B cell (primary cell): ENCODE results near the gene ZFP1. TPM values are rescaled to one million over a fixed set of nuclear protein-coding genes. Genes with fewer than 3 reads are reported as not detected.

Experiments used
- ATAC-seq: fragments of 200-7000 bp; cut with Tn5 transposase; one replicate; pipeline ENCODE4 v1.10.0; 2021; ENCODE audit warnings: low read depth, mild to moderate bottlenecking, moderate number of reproducible peaks, moderate library complexity
- CTCF ChIA-PET: fragments of 350-600 bp; sonication (Branson Sonifier 250); formaldehyde crosslinking; loops from one replicate; lab custom pipeline; 2021; ENCODE audit warnings: antibody characterized with exemption, inconsistent platforms; lab: Charles Lee
- POLR2A ChIA-PET: fragments of 350-600 bp; sonication (Branson Sonifier 250); formaldehyde crosslinking; loops from one replicate; lab custom pipeline; 2021; ENCODE audit warnings: antibody characterized with exemption; lab: Charles Lee
- DNase-seq: peaks from one replicate; pipeline ENCODE4 v3.0.0; 2013
- H2AFZ ChIP-seq: 2 replicates; pipeline ENCODE4 v1.6.1; 2012; ENCODE audit warnings: mild to moderate bottlenecking, low read depth, low read length; ENCODE audit not compliant: insufficient read depth, poor library complexity, severe bottlenecking
- H3K27ac ChIP-seq, 2 donors: 1 replicate in 1 of 2; 2 replicates in 1 of 2; pipeline ENCODE4 v1.5.1; 2012 to 2013; ENCODE audit warnings: low read length in 2 of 2, mild to moderate bottlenecking in 2 of 2, moderate library complexity in 1 of 2
- H3K27me3 ChIP-seq, 4 experiments: fragments of 200-600 bp in 1 of 4; sonication (generic) in 1 of 4; replicated peaks in 1 of 4; 1 replicate in 2 of 4; 2 replicates in 2 of 4; pipeline versions ENCODE4 v1.6.1 to v1.7.0; 2013 to 2016; ENCODE audit warnings: low read length in 3 of 4, mild to moderate bottlenecking in 2 of 4, mixed read lengths in 1 of 4, moderate library complexity in 1 of 4; ENCODE audit not compliant: insufficient read depth in 4 of 4, control insufficient read depth in 3 of 4; ENCODE audit errors: control extremely low read depth in 1 of 4
- H3K36me3 ChIP-seq, 2 experiments: replicated peaks in 1 of 2; 1 replicate in 1 of 2; 2 replicates in 1 of 2; pipeline versions ENCODE4 v1.6.1 to v1.7.1; 2013; ENCODE audit warnings: low read length in 1 of 2; ENCODE audit not compliant: insufficient read depth in 2 of 2, control insufficient read depth in 1 of 2; ENCODE audit errors: control extremely low read depth in 1 of 2, extremely low read depth in 1 of 2
- H3K4me1 ChIP-seq, 2 donors: fragments of 200-600 bp in 1 of 2; sonication (generic) in 1 of 2; 1 replicate in 1 of 2; 2 replicates in 1 of 2; pipeline versions ENCODE4 v1.5.1 to v1.6.1; 2013 to 2017; ENCODE audit warnings: low read length in 2 of 2; ENCODE audit not compliant: control insufficient read depth in 2 of 2, insufficient read depth in 2 of 2
- H3K4me2 ChIP-seq: replicated peaks from 2 replicates; pipeline ENCODE3; 2012; ENCODE audit warnings: mild to moderate bottlenecking, low read depth, low read length; ENCODE audit not compliant: poor library complexity, severe bottlenecking
- H3K4me3 ChIP-seq, 5 experiments: fragments of 200-600 bp in 1 of 5; sonication (generic) in 1 of 5; 1 replicate in 3 of 5; 2 replicates in 2 of 5; pipeline versions ENCODE4 v1.5.1 to v1.7.0; 2011 to 2016; ENCODE audit warnings: low read length in 4 of 5, mild to moderate bottlenecking in 4 of 5, low read depth in 2 of 5, control low read depth in 1 of 5, moderate library complexity in 1 of 5; ENCODE audit not compliant: insufficient read depth in 1 of 5; ENCODE audit errors: control extremely low read depth in 1 of 5, extremely low read depth in 1 of 5
- H3K79me2 ChIP-seq: fragments of 200-600 bp; sonication (generic); one replicate; pipeline ENCODE4 v1.6.0; 2016; ENCODE audit warnings: low read length; ENCODE audit not compliant: control insufficient read depth, insufficient read depth
- H3K9ac ChIP-seq: fragments of 200-600 bp; sonication (generic); 2 replicates; pipeline ENCODE4 v1.6.1; 2017; ENCODE audit warnings: mild to moderate bottlenecking, low read length, moderate library complexity
- H3K9me3 ChIP-seq, 3 donors: one replicate each; pipeline versions ENCODE4 v1.6.1 to v1.7.1; 2013; ENCODE audit warnings: low read length in 2 of 3; ENCODE audit not compliant: control insufficient read depth in 2 of 3, insufficient read depth in 1 of 3; ENCODE audit errors: control extremely low read depth in 1 of 3
- H4K20me1 ChIP-seq: 2 replicates; pipeline ENCODE4 v1.6.0; 2012; ENCODE audit warnings: mild to moderate bottlenecking, low read length; ENCODE audit not compliant: insufficient read depth, control insufficient read depth, poor library complexity, severe bottlenecking
- H3K27ac Mint-ChIP-seq: one replicate; pipeline ENCODE4 v1.8.0; 2021; ENCODE audit warnings: mixed read lengths
- H3K27me3 Mint-ChIP-seq: one replicate; pipeline ENCODE4 v1.8.0; 2021; ENCODE audit warnings: mixed read lengths
- H3K4me1 Mint-ChIP-seq: one replicate; pipeline ENCODE4 v1.8.0; 2021; ENCODE audit warnings: mixed read lengths
- H3K4me3 Mint-ChIP-seq: one replicate; pipeline ENCODE4 v1.8.0; 2021; ENCODE audit warnings: mixed read lengths
- H3K9me3 Mint-ChIP-seq: one replicate; pipeline ENCODE4 v1.8.0; 2022; ENCODE audit warnings: mixed read lengths; ENCODE audit not compliant: insufficient read depth
- CTCF ChIP-seq: fragments of 200-600 bp; IDR thresholded peaks from one replicate; pipeline ENCODE4 v1.8.0; 2022; ENCODE audit warnings: antibody characterized with exemption, mild to moderate bottlenecking
- EZH2 ChIP-seq: IDR thresholded peaks from 2 replicates; pipeline ENCODE4 v1.6.1; 2012; ENCODE audit warnings: borderline replicate concordance, low read depth, mild to moderate bottlenecking, moderate library complexity, low read length; ENCODE audit not compliant: insufficient read depth, poor library complexity, severe bottlenecking
- WGBS: methylation state at CpG from one replicate; pipeline ENCODE4 v1.1.5; 2013; ENCODE audit warnings: missing lambda C conversion rate; ENCODE audit not compliant: insufficient coverage; 5-methylcytosine and 5-hydroxymethylcytosine counted together
- intact Hi-C: fragments of 100-400 bp; cut with micrococcal nuclease; formaldehyde crosslinking; loops from one replicate; pipeline ENCODE4 v1.10.0; 2022
- polyA plus RNA-seq: library from polyadenylated mRNA; depleted of rRNA; stranded (reverse); fragments of >200 nt; gene quantifications from 2 replicates; pipeline ENCODE4 v1.2.3, GENCODE V29; 2012
- total RNA-seq, 2 donors: library from RNA; stranded (reverse); fragments of 120-200 nt in 1 of 2; gene quantifications; 1 replicate in 1 of 2; 2 replicates in 1 of 2; pipeline versions ENCODE4 v1.2.3 to v1.2.4, GENCODE V29; 2013 to 2022

Gene ZFP1
- total and polyA plus RNA-seq, 2 donors (not counting 1 experiment from before 2014, with no cell fraction given): 3.4 to 13.4 TPM

GRCh38 chr16:75116081-75116910 lies 32.0 kb upstream of the ZFP1 start, which contains the start of gene LDHD:
TSS of gene LDHD (minus strand) at chr16:75116780. CDS start at chr16:75116720, 60 bp downstream.
- CTCF ChIA-PET: no interaction called here
- intact Hi-C loops: no loop called here
- Mint-ChIP-seq H3K27ac (no peak within 1 kb of the TSS), H3K27me3 (peaks cover 16% of the 10 kb centered on the region), H3K4me1 (peaks cover 3% of the 10 kb centered on the region), H3K4me3 (no peak within 1 kb of the TSS), H3K9me3 (no peaks in the 10 kb centered on the region)
- Histone ChIP-seq H3K4me1 (peaks cover 3 to 7% of the 10 kb centered on the region in 2 donors), H2AFZ (no peak within 1 kb of the TSS), H4K20me1 (no peaks in the 10 kb centered on the region), H3K36me3 (no peaks in the 10 kb centered on the region), H3K9ac (no peak within 1 kb of the TSS), H3K27ac (no peak within 1 kb of the TSS), H3K9me3 (peaks cover 0 to 19% (median 2%) of the 10 kb centered on the region in 3 donors), H3K4me3 (no peak within 1 kb of the TSS), H3K79me2 (no peaks in the 10 kb centered on the region), H3K27me3 (peaks cover 0 to 30% (median 12%) of the 10 kb centered on the region in 4 experiments), H3K4me2 (no peak within 1 kb of the TSS)
- POLR2A ChIA-PET: no interaction called here
- peak; percentile 31 for ATAC-seq
- TF ChIP-seq EZH2 (no peak), CTCF (no peak)
- 66% methylated on average over 7 of the region's 15 CpGs for WGBS
- no peak for DNase-seq

GRCh38 chr16:75116911-75117245 lies 31.4 kb upstream of the ZFP1 start:
- Histone ChIP-seq H3K79me2 (no peaks in the 10 kb centered on the region), H4K20me1 (no peaks in the 10 kb centered on the region), H3K4me1 (peaks cover 0 to 1% of the 10 kb centered on the region in 2 donors), H3K27me3 (peaks cover 0 to 24% (median 7%) of the 10 kb centered on the region in 4 experiments), H3K27ac (no peak overlapping the region), H3K9me3 (peaks cover 3 to 20% (median 7%) of the 10 kb centered on the region in 3 donors), H3K4me3 (no peak overlapping the region), H3K9ac (no peak overlapping the region), H3K36me3 (no peaks in the 10 kb centered on the region), H3K4me2 (no peak overlapping the region), H2AFZ (no peak overlapping the region)
- no peak for DNase-seq
- no peak for ATAC-seq
- intact Hi-C loops: no loop called here
- ChIA-PET CTCF (no interaction called here), POLR2A (no interaction called here)
- WGBS: no CpG with 5 or more reads among the region's 3 CpGs
- H3K9me3 Mint-ChIP-seq: peaks cover 1% of the 10 kb centered on the region
- H3K4me1 Mint-ChIP-seq: peaks cover 2% of the 10 kb centered on the region
- H3K4me3 Mint-ChIP-seq: no peak overlapping the region
- H3K27me3 Mint-ChIP-seq: peaks cover 10% of the 10 kb centered on the region
- H3K27ac Mint-ChIP-seq: no peak overlapping the region
- TF ChIP-seq CTCF (no peak), EZH2 (no peak)
